GM19035 (cell line): ENCODE data around the gene NBPF3.
A peak's percentile ranks its signal among the peaks of the same experiment; 100 is the strongest.
"Not testable (repeated sequence)": the region's sequence is repeated elsewhere in the genome, so short reads cannot be mapped to it uniquely, and the experiment has no call there.

Experiments
- ATAC-seq: cut with Tn5 transposase; IDR thresholded peaks from one replicate; pipeline ENCODE4 v1.9.1; 2021; ENCODE audit not compliant: unreplicated experiment

Gene NBPF3, protein sequence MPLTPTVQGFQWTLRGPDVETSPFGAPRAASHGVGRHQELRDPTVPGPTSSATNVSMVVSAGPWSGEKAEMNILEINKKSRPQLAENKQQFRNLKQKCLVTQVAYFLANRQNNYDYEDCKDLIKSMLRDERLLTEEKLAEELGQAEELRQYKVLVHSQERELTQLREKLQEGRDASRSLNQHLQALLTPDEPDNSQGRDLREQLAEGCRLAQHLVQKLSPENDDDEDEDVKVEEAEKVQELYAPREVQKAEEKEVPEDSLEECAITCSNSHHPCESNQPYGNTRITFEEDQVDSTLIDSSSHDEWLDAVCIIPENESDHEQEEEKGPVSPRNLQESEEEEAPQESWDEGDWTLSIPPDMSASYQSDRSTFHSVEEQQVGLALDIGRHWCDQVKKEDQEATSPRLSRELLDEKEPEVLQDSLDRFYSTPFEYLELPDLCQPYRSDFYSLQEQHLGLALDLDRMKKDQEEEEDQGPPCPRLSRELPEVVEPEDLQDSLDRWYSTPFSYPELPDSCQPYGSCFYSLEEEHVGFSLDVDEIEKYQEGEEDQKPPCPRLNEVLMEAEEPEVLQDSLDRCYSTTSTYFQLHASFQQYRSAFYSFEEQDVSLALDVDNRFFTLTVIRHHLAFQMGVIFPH

DNA sequence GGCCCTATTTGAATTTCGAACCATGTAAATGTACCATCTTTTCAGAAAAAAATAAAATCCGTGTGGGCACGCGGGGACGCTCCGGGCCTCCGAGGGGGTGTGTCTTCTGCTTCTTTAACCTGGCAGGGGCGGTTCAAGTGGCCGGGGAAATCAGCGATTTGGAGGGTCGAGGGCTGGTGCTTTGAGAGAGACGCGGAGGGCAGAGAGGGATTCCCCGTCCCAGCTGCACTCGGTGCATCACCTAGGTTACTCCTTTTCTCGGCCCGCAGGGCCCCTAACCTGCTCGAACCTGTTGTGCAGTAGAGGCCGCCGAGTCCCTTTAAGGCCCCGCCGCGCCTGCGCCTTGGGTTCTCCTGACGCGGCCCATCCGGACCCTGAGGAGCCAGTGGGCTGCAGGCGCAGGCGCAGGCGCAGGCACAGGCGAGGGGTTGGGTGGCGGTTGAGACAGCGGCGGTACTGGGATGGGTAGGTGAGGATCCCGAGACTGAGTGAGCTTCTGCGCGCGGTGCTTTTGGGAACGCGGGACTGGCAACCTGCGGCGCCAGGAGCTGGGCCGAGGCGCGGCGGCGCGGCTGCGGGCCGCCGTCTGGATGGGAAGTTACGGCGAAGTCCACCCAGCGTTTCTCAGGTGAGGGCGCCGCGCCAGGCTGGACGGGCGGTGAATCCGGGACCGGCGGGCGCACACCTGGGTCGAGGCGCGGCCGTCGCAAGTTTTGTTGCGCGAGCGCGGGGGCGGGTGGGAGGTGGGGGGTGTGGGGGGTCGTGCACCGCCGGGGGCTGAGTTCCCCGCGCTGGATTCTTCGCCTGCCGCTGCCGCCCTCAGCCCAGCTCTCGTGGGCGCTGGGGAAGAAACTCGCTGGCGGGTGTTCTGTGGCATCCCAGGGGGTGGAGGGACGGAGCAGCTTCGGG lies at the start of gene NBPF3:
NBPF3 (plus strand) TSS at position 417 of the 909 bp plus-strand sequence. CDS start 4,950 bp downstream, outside the sequence.
- peak; percentile 91 for ATAC-seq

DNA sequence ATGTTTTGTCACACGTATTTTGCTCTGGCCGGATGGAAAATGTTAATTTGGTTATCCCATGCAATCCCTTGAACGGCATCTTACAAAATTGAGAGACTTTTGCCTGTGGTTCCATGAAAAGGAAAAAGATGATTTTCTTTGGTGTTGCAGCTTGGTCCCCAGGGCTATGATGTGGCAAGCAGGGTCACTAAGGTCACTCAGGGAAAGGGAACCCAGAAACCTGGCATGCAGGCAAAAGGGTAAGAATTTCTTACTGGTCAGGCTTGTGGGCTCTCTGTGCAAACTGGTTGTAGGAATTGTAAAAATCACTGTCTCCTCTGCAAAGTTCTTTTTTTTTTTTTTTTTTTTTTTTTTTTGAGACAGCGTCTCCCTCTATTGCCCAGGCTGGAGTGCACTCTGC lies 48.4 kb upstream of the NBPF3 start:
- ATAC-seq: no peak

DNA sequence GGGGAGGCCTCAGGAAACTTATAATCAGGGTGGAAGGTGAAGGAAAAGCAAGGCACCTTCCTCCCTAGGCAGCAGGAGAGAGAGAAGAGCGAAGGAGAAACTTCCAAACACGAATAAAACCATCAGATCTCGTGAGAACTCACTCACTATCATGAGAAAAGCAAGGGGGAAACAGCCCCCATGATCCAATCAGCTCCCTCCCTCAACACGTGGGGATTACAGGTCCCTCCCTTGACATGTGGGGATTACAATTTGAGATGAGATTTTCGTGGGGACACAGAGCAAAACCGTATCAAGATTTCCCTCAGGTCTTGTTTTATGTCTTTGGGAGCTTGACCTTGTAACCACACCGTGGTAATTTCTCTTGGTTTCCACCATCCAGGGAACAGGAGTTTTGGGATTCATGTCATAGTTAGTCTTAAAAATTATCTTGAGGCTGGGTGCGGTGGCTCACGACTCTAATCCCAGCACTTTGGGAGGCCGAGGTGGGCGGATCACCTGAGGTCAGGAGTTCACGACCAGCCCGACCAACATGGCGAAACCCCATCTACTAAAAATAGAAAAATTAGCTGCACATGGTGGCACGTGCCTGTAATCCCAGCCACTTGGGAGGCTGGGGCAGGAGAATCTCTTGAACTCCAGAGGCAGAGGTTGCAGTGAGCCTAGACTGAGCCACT lies 47.2 kb upstream of the NBPF3 start:
- ATAC-seq: no peak

DNA sequence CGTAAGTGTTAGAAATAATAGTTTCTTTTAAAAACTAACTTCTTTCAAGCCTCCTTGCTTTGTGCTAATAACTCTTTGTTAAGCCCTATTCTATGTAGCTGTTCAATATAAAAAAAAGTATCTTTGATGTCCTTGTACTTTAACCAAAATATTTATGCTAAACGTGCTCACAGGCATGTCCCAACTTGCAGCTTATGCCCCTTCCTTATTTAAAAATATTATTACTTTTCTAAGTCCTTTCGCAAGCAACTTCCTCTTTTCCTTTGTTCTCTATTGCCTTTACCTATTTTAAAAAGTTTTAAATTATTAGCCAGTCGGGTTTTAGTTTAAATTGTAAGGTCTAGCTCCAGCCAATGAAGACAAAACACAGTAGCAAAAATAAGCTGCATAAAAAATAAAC lies 43.4 kb upstream of the NBPF3 start:
- ATAC-seq: no peak

DNA sequence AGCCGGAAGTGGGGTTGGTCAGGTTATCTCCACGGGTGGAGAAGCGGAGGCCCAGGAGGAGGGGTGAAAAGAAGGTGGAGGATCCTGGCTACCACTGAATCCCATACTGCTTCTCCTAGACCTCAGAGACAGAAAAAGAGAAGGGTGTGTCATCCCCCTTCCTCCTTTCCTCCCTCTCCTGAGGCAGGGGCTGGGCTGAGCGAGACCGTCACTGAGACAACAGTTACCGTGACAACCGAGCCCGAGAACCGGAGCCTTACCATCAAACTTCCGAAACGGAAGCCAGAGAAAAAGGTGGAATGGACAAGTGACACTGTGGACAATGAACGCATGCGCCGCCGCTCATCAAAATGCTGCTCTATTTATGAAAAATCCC lies 42.1 kb upstream of the NBPF3 start:
- no peak for ATAC-seq

DNA sequence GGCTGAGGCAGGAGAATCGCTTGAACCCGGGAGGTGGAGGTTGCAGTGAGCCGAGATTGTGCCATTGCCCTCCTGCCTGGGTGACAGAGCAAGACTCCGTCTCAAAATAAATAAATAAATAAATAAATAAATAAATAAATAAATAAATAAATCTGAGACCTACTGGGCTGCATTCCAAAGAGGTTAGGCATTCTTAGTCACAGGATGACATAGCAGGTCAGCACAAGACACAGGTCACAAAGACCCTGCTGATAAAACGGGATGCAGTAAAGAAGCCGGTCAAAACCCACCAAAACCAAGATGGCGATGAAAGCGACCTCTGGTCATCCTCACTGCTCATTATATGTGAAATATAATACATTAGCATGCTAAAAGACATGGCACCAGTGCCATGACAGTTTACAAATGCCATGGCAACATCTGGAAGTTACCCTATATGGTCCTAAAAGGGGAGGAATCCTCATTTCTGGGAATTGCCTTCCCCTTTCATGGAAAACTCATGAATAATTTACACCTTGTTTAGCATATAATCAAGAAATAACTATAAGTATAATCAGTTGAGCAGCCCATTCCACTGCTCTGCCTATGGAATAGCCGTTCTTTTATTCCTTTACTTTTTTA lies 38.1 kb upstream of the NBPF3 start:
- ATAC-seq: not testable (repeated sequence)

DNA sequence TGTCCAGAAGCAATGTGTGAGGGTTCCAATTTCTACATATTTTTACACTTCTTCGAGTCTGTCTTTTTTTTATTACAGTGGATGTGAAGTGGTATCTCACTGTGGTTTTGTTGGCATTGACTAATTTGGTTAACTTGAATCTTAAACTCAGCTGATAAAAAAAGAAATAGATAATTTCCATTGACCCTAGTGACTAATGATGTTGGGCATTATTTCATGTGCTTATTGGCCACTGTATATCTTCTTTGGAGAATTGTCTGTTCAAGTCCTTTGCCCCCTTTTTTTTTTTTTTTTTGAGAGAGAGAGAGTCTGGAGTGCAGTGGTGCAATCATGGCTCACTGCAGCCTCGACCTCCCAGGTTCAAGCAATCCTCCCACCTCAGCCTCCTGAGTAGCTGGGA lies 33.3 kb upstream of the NBPF3 start:
- ATAC-seq: no peak

DNA sequence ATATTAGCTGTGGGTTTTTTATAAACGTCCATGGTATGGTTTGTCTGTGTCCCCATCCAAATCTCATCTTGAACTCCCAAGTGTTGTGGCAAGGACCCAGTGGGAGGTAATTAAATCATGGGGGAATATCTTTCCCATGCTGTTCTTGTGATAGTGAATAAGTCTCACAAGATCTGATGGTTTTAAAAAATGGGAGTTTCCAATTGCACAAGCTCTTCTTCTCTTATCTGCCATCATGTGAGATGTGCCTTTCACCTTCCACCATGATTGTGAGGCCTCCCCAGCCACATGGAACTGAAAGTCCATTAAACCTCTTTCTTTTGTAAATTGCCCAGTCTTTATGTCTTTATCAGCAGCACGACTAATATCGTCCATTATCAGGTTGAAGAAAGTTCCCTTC lies 30.0 kb upstream of the NBPF3 start:
- not testable (repeated sequence) for ATAC-seq

DNA sequence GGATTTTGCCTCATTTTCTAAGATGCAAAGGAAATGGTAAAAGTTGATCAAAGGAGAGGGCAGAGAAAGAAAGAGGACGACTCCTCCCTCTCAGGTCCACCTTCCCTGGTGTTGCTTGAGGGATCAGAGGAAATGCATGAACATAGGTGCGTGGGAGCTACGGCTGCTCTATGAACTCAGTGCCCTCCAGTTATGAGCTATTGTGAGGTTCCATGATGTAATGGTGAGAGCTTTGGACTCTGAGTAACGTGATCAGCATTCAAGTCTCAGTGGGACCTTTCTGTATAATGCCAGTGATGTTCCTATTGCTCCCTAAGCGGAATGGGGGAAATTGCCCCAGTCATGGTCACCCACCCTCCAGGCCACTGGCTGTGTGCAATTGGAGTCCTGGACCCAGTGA lies 25.9 kb upstream of the NBPF3 start:
- ATAC-seq: no peak

DNA sequence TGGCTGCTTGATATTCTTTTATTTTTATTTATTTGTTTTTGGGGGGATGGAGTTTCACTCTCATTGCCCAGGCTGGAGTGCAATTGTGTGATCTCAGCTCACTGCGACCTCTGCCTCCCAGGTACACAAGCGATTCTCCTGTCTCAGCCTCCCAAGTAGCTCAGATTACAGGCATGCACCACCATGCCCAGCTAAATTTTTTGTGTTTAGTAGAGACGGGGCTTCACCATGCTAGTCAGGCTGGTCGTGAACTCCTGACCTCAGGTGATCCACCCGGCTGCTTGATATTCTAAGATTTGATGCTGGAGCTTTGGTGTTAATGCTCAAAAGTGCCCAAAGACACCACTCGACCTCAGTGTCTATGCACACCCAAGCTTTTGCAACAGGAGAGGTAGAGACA lies 19.6 kb upstream of the NBPF3 start:
- not testable (repeated sequence) for ATAC-seq

DNA sequence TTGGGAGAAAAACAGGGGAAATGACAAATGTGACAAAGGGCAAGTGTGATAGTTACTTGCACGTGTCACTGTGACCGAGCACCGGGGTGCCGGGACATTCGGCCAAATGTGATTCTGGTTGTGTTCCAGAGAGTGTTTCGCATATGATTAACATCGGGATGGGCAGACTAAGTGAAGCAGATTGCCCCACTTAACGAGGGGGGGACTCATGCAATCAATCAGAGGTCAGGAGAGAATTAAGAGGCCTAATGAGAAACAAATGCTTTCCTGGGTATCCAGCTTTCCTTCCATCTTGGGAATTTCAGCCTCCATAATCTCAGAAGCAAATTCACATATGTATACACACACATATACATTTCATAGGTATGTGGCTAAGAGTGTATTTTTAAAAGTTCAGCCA lies 18.6 kb upstream of the NBPF3 start:
- not testable (repeated sequence) for ATAC-seq

DNA sequence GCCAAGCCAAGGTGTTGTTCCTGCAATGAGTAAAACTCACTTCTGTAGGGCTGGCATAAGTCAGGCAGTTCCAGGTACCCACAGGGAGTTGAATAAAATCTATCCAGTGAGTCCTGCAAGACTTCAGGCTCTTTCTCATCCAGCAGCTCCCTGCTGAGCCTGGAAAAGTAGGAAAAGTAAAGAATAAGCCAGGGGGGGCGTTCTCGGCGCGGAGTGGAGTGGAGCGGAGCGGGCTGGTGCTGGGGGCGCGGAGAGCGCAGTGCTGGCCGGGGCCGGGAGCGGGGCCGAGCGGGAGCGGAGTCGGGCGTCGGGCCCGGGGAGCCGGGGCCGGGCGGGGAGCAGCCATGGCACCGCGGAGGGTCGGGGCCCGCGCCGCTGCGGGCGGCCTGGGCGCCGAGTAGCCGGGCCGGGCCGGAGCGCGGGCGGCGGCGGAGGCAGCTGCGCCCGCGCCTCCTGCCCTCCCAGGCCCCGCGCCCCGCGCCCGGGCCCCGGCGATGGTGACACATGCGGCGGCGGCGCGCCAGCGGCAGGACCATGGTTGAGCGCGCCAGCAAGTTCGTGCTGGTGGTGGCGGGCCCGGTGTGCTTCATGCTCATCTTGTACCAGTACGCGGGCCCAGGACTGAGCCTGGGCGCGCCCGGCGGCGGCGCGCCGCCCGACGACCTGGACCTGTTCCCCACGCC lies 12.0 kb upstream of the NBPF3 start:
- ATAC-seq: not testable (repeated sequence)

DNA sequence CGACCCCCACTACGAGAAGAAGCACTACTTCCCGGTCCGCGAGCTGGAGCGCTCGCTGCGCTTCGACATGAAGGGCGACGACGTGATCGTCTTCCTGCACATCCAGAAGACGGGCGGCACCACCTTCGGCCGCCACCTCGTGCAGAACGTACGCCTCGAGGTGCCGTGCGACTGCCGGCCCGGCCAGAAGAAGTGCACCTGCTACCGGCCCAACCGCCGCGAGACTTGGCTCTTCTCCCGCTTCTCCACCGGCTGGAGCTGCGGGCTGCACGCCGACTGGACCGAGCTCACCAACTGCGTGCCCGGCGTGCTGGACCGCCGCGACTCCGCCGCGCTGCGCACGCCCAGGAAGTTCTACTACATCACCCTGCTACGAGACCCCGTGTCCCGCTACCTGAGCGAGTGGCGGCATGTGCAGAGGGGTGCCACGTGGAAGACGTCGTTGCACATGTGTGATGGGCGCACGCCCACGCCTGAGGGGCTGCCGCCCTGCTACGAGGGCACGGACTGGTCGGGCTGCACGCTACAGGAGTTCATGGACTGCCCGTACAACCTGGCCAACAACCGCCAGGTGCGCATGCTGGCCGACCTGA lies 11.4 kb upstream of the NBPF3 start:
- ATAC-seq: not testable (repeated sequence)

DNA sequence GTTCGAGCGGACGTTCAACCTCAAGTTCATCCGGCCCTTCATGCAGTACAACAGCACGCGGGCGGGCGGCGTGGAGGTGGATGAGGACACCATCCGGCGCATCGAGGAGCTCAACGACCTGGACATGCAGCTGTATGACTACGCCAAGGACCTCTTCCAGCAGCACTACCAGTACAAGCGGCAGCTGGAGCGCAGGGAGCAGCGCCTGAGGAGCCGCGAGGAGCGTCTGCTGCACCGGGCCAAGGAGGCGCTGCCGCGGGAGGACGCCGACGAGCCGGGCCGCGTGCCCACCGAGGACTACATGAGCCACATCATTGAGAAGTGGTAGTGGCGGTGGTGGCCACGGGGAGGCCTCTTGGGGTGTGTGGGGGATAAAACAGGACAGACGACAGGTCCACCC lies 10.7 kb upstream of the NBPF3 start:
- not testable (repeated sequence) for ATAC-seq

DNA sequence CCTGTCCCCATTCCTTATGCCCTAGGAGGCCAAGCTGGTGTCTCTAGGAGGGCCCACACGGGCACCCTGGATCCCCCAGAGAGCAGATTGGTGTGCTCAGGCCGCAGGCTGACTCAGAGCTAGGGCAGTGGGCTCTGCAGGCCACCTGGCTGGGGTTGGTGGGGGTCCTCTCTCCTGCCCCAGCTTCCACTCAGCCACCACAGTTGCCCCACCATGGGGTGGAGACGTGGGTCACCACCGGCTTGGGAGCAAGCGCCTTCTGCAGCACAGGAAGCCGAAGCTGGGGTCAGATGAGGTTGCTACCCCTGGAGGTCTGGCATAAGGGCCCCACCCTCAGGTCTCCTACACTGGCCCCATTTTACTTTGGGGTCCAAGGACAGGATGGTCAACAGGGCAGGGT lies 9.1 kb upstream of the NBPF3 start:
- not testable (repeated sequence) for ATAC-seq

DNA sequence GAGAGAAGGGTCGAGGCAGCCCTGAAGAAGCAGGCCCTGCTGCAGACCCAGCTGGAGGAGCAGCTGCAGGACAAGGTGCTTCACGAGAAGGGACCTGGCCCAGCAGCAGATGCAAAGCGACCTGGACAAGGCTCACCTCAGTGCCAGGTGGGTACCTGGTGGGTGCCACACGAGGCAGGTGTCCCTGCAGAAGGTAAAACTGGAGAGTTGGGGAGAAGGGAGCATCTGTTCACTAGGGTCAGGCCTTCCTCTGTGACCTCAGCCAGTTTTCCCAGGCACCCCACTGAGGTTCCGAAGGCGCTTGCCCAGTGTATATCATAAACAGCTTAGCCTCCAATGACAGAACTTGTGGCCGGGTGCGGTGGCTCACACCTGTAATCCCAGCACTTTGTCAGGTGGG lies 5.5 kb upstream of the NBPF3 start:
- no peak for ATAC-seq

DNA sequence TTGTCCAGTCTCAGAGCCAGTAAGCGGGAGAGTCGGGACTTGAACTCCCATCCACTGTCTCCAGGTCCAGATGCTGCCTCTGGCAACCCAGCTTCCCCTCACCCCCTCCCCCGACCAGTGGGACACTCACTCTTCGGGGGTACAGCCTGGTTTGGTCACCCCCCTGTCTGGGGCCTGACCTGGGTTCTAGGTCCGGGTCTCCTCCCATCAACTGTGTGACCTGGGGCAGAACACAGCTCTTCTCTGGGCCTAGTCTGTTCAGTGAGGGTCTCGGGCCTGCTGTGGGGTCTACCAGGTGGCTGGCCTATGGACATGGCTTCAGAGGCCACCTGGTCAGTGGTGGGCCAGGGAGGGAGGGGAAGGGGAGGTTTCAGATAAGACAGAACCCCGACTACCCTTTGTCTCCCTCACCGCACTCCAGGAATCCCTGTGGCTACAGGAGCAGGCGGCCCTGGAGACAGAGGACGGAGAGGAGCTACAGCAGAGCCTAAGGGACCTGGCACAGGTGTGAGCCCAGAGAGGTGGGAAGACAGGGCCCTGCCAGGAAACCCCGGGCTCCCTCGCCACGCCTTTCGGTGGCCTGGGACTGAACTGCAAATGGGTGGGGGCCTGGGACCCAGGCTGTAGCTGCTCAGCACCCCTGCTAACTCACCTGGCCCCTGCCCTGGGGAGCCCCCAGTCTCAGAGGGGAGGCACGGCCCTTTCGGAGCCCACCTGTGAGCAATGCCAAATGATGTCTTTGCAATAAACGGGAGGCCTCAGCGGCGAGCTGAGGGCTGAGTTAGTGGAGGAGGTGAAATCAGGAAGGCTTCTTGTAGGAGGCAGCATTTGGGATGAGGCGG lies 4.1 kb upstream of the NBPF3 start:
- no peak for ATAC-seq

DNA sequence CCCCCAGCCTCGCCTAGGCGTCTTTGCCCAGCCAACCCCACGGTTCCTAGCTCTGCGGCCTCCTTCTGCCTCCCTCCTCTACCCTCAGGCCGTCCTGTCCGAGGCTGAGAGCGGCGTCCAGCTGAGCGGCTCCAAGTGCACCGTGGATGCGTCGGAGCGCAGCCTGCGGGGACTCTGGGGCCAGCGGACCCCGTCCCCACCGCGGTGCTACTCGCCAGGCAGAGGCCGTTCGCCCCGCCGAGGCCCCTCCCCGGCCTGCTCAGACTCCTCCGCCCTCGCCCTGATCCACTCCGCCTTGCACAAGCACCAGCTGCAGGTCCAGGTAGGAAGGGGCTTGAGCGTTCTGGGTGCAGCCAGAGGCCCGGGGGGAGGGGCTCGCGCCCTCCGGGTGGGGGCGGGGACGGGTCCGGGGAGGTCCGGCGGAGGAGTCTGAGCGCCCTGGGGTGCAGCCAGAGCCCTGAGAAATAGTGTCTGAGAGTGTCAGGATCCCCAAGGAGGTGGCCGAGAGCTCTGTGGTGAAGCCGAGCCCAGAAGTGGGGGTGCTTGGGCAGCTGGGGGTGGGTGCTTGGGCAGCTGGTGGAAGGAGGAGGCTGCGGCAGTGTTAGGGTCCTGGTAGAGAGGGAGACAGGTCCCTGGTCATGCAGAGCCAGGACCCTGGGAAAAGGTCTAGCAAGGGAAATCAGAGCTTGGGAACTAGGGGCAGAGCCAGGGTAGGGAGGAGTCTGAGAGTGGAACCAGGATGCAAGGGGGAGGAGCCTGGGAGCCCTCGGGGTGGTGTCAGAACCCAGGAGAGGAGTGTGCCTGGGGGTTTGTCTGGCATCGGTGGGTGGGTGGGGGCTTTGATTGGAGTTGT lies 3.2 kb upstream of the NBPF3 start:
- ATAC-seq: no peak
